HepG2 (cell line): ENCODE measurements around the gene SLC50A1. TPM values are rescaled to one million over a fixed set of nuclear protein-coding genes. Genes with fewer than 3 reads are reported as not detected.

ENCODE experiments used
- ADNP ChIP-seq: sonication (generic); formaldehyde crosslinking; IDR thresholded peaks from 2 replicates; pipeline ENCODE4 v1.4.0; 2020; ENCODE audit warnings: missing genetic modification reagents
- CENPX ChIP-seq: sonication (generic); formaldehyde crosslinking; IDR thresholded peaks from 2 replicates; pipeline ENCODE4 v1.9.0; 2021; ENCODE audit warnings: mild to moderate bottlenecking, missing genetic modification reagents, moderate library complexity
- CERS6 ChIP-seq: sonication (generic); formaldehyde crosslinking; IDR thresholded peaks from 2 replicates; pipeline ENCODE4 v1.5.0; 2020; ENCODE audit warnings: missing genetic modification reagents
- CHD4 ChIP-seq: fragments of 200-600 bp; sonication (generic); IDR thresholded peaks from 2 replicates; pipeline ENCODE4 v1.7.0; 2017; ENCODE audit warnings: mild to moderate bottlenecking, low read length, borderline replicate concordance
- GABPA ChIP-seq, 2 experiments: IDR thresholded peaks; 2 replicates each; pipeline ENCODE4 v1.6.1; 2011 to 2016; ENCODE audit warnings: low read depth in 2 of 2, low read length in 1 of 2, missing biosample characterization in 1 of 2, missing genetic modification characterization in 1 of 2
- HMG20B ChIP-seq: conservative IDR thresholded peaks from 2 replicates; pipeline ENCODE4 v1.6.1; 2016; ENCODE audit warnings: missing genetic modification reagents, missing compliant biosample characterization
- MIXL1 ChIP-seq: IDR thresholded peaks from 2 replicates; pipeline ENCODE4 v1.6.1; 2016
- PRDM15 ChIP-seq: sonication (generic); formaldehyde crosslinking; IDR thresholded peaks from 2 replicates; pipeline ENCODE4 v1.4.0; 2020; ENCODE audit warnings: missing genetic modification reagents
- REST ChIP-seq, 2 experiments: IDR thresholded peaks; 2 replicates each; pipeline ENCODE4 v1.6.1; 2011 to 2012; ENCODE audit warnings: low read length in 2 of 2, borderline replicate concordance in 1 of 2, low read depth in 1 of 2, mild to moderate bottlenecking in 1 of 2, moderate library complexity in 1 of 2
- SRSF1 ChIP-seq: fragments of 200-400 bp; formaldehyde crosslinking; optimal IDR thresholded peaks from 2 replicates; pipeline ENCODE3; 2017; ENCODE audit warnings: mild to moderate bottlenecking, low read depth, low read length, moderate library complexity
- ZHX2 ChIP-seq, 2 experiments: sonication (generic) in 1 of 2; formaldehyde crosslinking in 1 of 2; IDR thresholded peaks; 2 replicates each; pipeline versions ENCODE4 v1.6.1 to v1.9.0; 2014 to 2022; ENCODE audit warnings: antibody characterized with exemption in 1 of 2, borderline replicate concordance in 1 of 2, inconsistent platforms in 1 of 2, low read depth in 1 of 2, missing genetic modification reagents in 1 of 2
- ZNF615 ChIP-seq: sonication (generic); formaldehyde crosslinking; IDR thresholded peaks from 2 replicates; pipeline ENCODE4 v1.5.0; 2020; ENCODE audit warnings: mild to moderate bottlenecking, missing genetic modification reagents, borderline replicate concordance
- polyA plus RNA-seq, 8 experiments: library from polyadenylated mRNA; depleted of rRNA in 3 of 8; stranded (reverse) in 7 of 8; unstranded in 1 of 8; fragments of >200 nt; fragmentation: Illumina TruSeq in 4 of 8; extraction: Trizol in 4 of 8; gene quantifications; 2 replicates each; pipeline versions ENCODE4 v1.2.1 to v1.2.3, GENCODE V29; 2011 to 2016; ENCODE audit warnings: low read depth in 4 of 8, missing spikeins in 1 of 8, mixed read lengths in 1 of 8; ENCODE audit not compliant: insufficient read depth in 1 of 8
- total RNA-seq, 5 experiments: library from RNA; depleted of rRNA; stranded (reverse); fragments of >200 nt; fragmentation: Illumina TruSeq; extraction: Trizol; gene quantifications; 2 replicates each; pipeline ENCODE4 v1.2.3, GENCODE V29; 2016; ENCODE audit warnings: low read depth in 1 of 5

SLC50A1 gene
- total and polyA plus RNA-seq, 2 of the 13 experiments (the other 11 are each of a cell fraction or from before 2014, with no cell fraction given): 22.5 to 46.8 TPM

- no peak for TF ChIP-seq HMG20B (CRISPR knock-in tag)
- TF ChIP-seq REST (IDR thresholded peaks at IDR 0.05; ENCODE audit: borderline replicate concordance in 1 of 2, low read depth in 1 of 2, low read length in 2 of 2): no peak
- TF ChIP-seq CERS6: no peak
- no peak for TF ChIP-seq ZNF615 (CRISPR knock-in tag)
- no peak for TF ChIP-seq ADNP
- no peak for TF ChIP-seq PRDM15 (CRISPR knock-in tag)
- no peak for TF ChIP-seq ZHX2 (IDR thresholded peaks at IDR 0.05; ENCODE audit: low read depth)
- no peak for TF ChIP-seq ZHX2 (CRISPR knock-in tag; IDR thresholded peaks at IDR 0.05; ENCODE audit: borderline replicate concordance)
- TF ChIP-seq GABPA (IDR thresholded peaks at IDR 0.05; ENCODE audit: low read depth, low read length): peak; percentile 26; the same call in 1 of the 2 replicates
- peak; percentile 76 for TF ChIP-seq GABPA (CRISPR knock-in tag; IDR thresholded peaks at IDR 0.05; ENCODE audit: low read depth)
- no peak for TF ChIP-seq CHD4
- no peak for TF ChIP-seq CENPX (CRISPR knock-in tag)
- TF ChIP-seq SRSF1: no peak
- 0 out of 2 replicates have a peak, but pooled peaks have one; percentile 25 for TF ChIP-seq MIXL1 (CRISPR knock-in tag)
These were observed 42.9 kb downstream of the SLC50A1 start (continued) for GRCh38 chr1:155178441-155179111.
